Tibial nerve (tissue), 3 donors: ENCODE results near the gene CAMTA1.

Experiments
- CTCF ChIP-seq, 5 experiments: fragments of 200-600 bp in 3 of 5; fragments of 450-650 bp in 2 of 5; sonication (generic) in 3 of 5; IDR thresholded peaks; one replicate each; pipeline ENCODE4 v1.5.1; 2016 to 2019; ENCODE audit warnings: antibody characterized with exemption in 5 of 5, mild to moderate bottlenecking in 3 of 5, moderate library complexity in 2 of 5
- POLR2A ChIP-seq, 2 donors: fragments of 450-650 bp; IDR thresholded peaks; one replicate each; pipeline ENCODE4 v1.6.1; 2017; ENCODE audit warnings: antibody characterized with exemption in 2 of 2, mild to moderate bottlenecking in 2 of 2, moderate library complexity in 2 of 2

DNA sequence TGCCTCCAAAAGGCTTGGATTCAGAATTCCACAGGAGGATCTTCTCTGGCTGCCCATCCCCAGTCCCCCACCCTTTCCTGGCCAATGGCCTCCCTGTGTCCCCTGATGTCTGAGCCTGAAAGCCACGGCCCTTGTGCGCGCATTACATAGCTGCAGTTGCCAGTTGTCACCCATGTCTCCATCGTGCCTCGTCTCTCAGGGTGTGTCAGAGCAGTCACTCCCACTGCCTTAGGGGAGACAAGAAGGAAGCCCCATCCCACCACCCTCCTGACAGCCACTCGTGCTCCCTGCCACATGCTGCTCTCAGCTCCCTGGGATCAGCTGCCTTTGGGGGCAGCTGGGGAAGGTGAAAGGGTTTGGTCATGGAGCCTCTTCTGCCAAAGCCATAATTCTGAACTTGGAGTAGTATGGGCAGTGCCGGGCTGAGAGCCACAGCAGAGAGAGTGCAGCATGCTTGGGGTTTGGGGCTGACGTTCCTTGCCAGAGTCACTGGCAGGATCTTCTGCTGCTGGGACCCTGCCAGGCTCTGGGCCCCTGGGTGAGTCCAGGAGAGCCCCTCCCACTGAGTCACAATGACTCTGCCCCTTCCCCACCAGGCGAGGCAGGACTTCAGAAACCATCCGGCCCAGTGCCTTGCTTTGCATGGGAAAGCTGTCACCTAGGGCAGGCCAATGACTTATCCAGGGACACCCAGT, 700.0 kb downstream of the CAMTA1 start:
- TF ChIP-seq CTCF (IDR thresholded peaks at IDR 0.05) = no peak
- no peak for TF ChIP-seq POLR2A (IDR thresholded peaks at IDR 0.05)
